CD14-positive monocyte (primary cell): ENCODE data around the gene NRXN3. TPM values are rescaled to one million over a fixed set of nuclear protein-coding genes. Genes with fewer than 3 reads are reported as not detected.

Experiments used
- DNase-seq, 3 donors: peaks; one replicate each; pipeline ENCODE4 v3.0.0-alpha.2; 2011 to 2022
- H2AFZ ChIP-seq: 2 replicates; pipeline ENCODE4 v1.6.0; 2012; ENCODE audit warnings: mild to moderate bottlenecking, low read depth, low read length, inconsistent platforms; ENCODE audit not compliant: insufficient read depth, poor library complexity, severe bottlenecking
- H3K27ac ChIP-seq, 2 donors: 1 replicate in 1 of 2; 2 replicates in 1 of 2; pipeline ENCODE4 v1.5.1; 2012 to 2013; ENCODE audit warnings: low read length in 2 of 2, control low read depth in 1 of 2, inconsistent platforms in 1 of 2, low read depth in 1 of 2, mild to moderate bottlenecking in 1 of 2
- H3K27me3 ChIP-seq, 2 donors: one replicate each; pipeline versions ENCODE4 v1.6.0 to v1.6.1; 2011 to 2013; ENCODE audit warnings: low read length in 2 of 2; ENCODE audit not compliant: control insufficient read depth in 2 of 2, insufficient read depth in 2 of 2
- H3K36me3 ChIP-seq, 2 donors: replicated peaks in 1 of 2; 1 replicate in 1 of 2; 2 replicates in 1 of 2; pipeline versions ENCODE4 v1.5.1 to v1.6.1; 2012 to 2013; ENCODE audit warnings: low read length in 2 of 2, control low read depth in 1 of 2, inconsistent platforms in 1 of 2, mild to moderate bottlenecking in 1 of 2; ENCODE audit not compliant: insufficient read depth in 2 of 2, control insufficient read depth in 1 of 2
- H3K4me1 ChIP-seq, 2 donors: 1 replicate in 1 of 2; 2 replicates in 1 of 2; pipeline versions ENCODE4 v1.5.1 to v1.6.1; 2012 to 2013; ENCODE audit warnings: low read length in 2 of 2, control low read depth in 1 of 2, inconsistent platforms in 1 of 2, mild to moderate bottlenecking in 1 of 2, moderate library complexity in 1 of 2; ENCODE audit not compliant: insufficient read depth in 2 of 2, control insufficient read depth in 1 of 2
- H3K4me2 ChIP-seq: replicated peaks from 2 replicates; pipeline ENCODE3; 2012; ENCODE audit warnings: low read length, moderate library complexity, mild to moderate bottlenecking; ENCODE audit not compliant: poor library complexity, severe bottlenecking; ENCODE audit errors: extremely low read depth
- H3K4me3 ChIP-seq, 3 experiments: fragments of 200-600 bp in 1 of 3; sonication (generic) in 1 of 3; replicated peaks in 1 of 3; 1 replicate in 2 of 3; 2 replicates in 1 of 3; pipeline ENCODE4 v1.5.1; 2011 to 2013; ENCODE audit warnings: low read length in 3 of 3, mild to moderate bottlenecking in 3 of 3, control low read depth in 2 of 3, low read depth in 2 of 3, inconsistent platforms in 1 of 3, moderate library complexity in 1 of 3
- H3K79me2 ChIP-seq: 2 replicates; pipeline ENCODE4 v1.6.0; 2012; ENCODE audit warnings: mild to moderate bottlenecking, control low read depth, inconsistent platforms, low read length, moderate library complexity; ENCODE audit not compliant: insufficient read depth
- H3K9ac ChIP-seq: 2 replicates; pipeline ENCODE4 v1.6.0; 2017; ENCODE audit warnings: low read length, mild to moderate bottlenecking; ENCODE audit not compliant: insufficient read depth, poor library complexity, severe bottlenecking
- H3K9me3 ChIP-seq, 2 donors: replicated peaks in 1 of 2; 1 replicate in 1 of 2; 2 replicates in 1 of 2; pipeline versions ENCODE4 v1.5.1 to v1.6.1; 2012 to 2013; ENCODE audit warnings: low read length in 2 of 2, control low read depth in 1 of 2; ENCODE audit not compliant: control insufficient read depth in 1 of 2, insufficient read depth in 1 of 2
- H4K20me1 ChIP-seq: 2 replicates; pipeline ENCODE4 v1.6.0; 2012; ENCODE audit warnings: mild to moderate bottlenecking, low read length, control low read depth, moderate library complexity; ENCODE audit not compliant: insufficient read depth
- H3K27ac Mint-ChIP-seq, 7 donors: one replicate each; pipeline ENCODE4 v1.8.0; 2020; ENCODE audit warnings: mild to moderate bottlenecking in 7 of 7, mixed read lengths in 7 of 7, moderate library complexity in 6 of 7, inconsistent platforms in 2 of 7
- H3K27me3 Mint-ChIP-seq, 3 donors: one replicate each; pipeline ENCODE4 v1.8.0; 2021 to 2022; ENCODE audit warnings: low read depth in 3 of 3, mild to moderate bottlenecking in 3 of 3, mixed read lengths in 3 of 3, moderate library complexity in 3 of 3, inconsistent platforms in 1 of 3
- H3K36me3 Mint-ChIP-seq, 2 donors: one replicate each; pipeline ENCODE4 v1.8.0; 2020; ENCODE audit warnings: mixed read lengths in 2 of 2, inconsistent platforms in 1 of 2, mild to moderate bottlenecking in 1 of 2
- H3K4me1 Mint-ChIP-seq: one replicate; pipeline ENCODE4 v1.8.0; 2020; ENCODE audit warnings: mild to moderate bottlenecking, mixed read lengths
- H3K4me3 Mint-ChIP-seq, 2 donors: one replicate each; pipeline ENCODE4 v1.8.0; 2020; ENCODE audit warnings: mild to moderate bottlenecking in 2 of 2, mixed read lengths in 2 of 2, moderate library complexity in 1 of 2
- H3K9me3 Mint-ChIP-seq, 7 donors: one replicate each; pipeline ENCODE4 v1.8.0; 2020 to 2022; ENCODE audit warnings: mixed read lengths in 7 of 7, mild to moderate bottlenecking in 6 of 7, moderate library complexity in 6 of 7, inconsistent platforms in 2 of 7
- CTCF ChIP-seq: fragments of 200-600 bp; IDR thresholded peaks from one replicate; pipeline ENCODE4 v1.8.0; 2022; ENCODE audit warnings: antibody characterized with exemption, mild to moderate bottlenecking
- WGBS: methylation state at CpG from one replicate; pipeline ENCODE4 v1.1.5; 2013; ENCODE audit warnings: missing lambda C conversion rate; ENCODE audit not compliant: insufficient coverage; 5-methylcytosine and 5-hydroxymethylcytosine counted together
- intact Hi-C, 2 donors: fragments of 100-400 bp; cut with micrococcal nuclease; formaldehyde crosslinking; loops; one replicate each; pipeline versions ENCODE4 v1.15.0 to v1.15.1; 2023
- polyA plus RNA-seq, 3 donors: library from polyadenylated mRNA; depleted of rRNA in 1 of 3; unstranded in 2 of 3; stranded (reverse) in 1 of 3; fragments of 300-500 nt in 2 of 3; fragments of >200 nt in 1 of 3; fragmentation: Illumina TruSeq in 2 of 3; gene quantifications; 1 replicate in 2 of 3; 2 replicates in 1 of 3; pipeline ENCODE4 v1.2.3, GENCODE V29; 2012 to 2021

Gene NRXN3
- polyA plus RNA-seq, 3 donors: not detected

GRCh38 chr14:78195431-78195830, 25.3 kb downstream of the NRXN3 start:
- Histone ChIP-seq H3K4me2 (no peak overlapping the region), H2AFZ (no peak overlapping the region), H3K79me2 (no peaks in the 10 kb centered on the region), H3K4me1 (no peaks in the 10 kb centered on the region), H4K20me1 (no peaks in the 10 kb centered on the region), H3K36me3 (no peaks in the 10 kb centered on the region), H3K9ac (no peak overlapping the region), H3K27ac (no peak overlapping the region), H3K27me3 (peaks cover 2 to 12% of the 10 kb centered on the region in 2 donors), H3K4me3 (no peak overlapping the region), H3K9me3 (peaks cover 0 to 3% of the 10 kb centered on the region in 2 donors)
- no peak overlapping the region for H3K4me3 Mint-ChIP-seq
- TF ChIP-seq CTCF: no peak
- intact Hi-C loops: no loop called here
- no peak for DNase-seq
- H3K27me3 Mint-ChIP-seq: peaks cover 17 to 38% (median 17%) of the 10 kb centered on the region in 3 donors
- peaks cover 0 to 16% (median 6%) of the 10 kb centered on the region in 7 donors for H3K9me3 Mint-ChIP-seq
- H3K4me1 Mint-ChIP-seq: no peaks in the 10 kb centered on the region
- no peak overlapping the region for H3K27ac Mint-ChIP-seq
- WGBS: 100% methylated on average over 1 of the region's 6 CpGs
- no peaks in the 10 kb centered on the region for H3K36me3 Mint-ChIP-seq

GRCh38 chr14:78196323-78196722, 26.1 kb downstream of the NRXN3 start:
- Histone ChIP-seq H3K4me1 (peaks cover 2 to 6% of the 10 kb centered on the region in 2 donors), H2AFZ (no peak overlapping the region), H3K27me3 (peaks cover 2 to 19% of the 10 kb centered on the region in 2 donors), H3K4me2 (no peak overlapping the region), H3K36me3 (no peaks in the 10 kb centered on the region), H3K4me3 (no peak overlapping the region), H3K9me3 (peaks cover 0 to 3% of the 10 kb centered on the region in 2 donors), H3K27ac (no peak overlapping the region), H4K20me1 (no peaks in the 10 kb centered on the region), H3K79me2 (no peaks in the 10 kb centered on the region), H3K9ac (no peak overlapping the region)
- TF ChIP-seq CTCF: no peak
- Mint-ChIP-seq H3K27me3 (peaks cover 19 to 39% (median 20%) of the 10 kb centered on the region in 3 donors), H3K4me3 (no peak overlapping the region), H3K9me3 (peaks cover 0 to 16% (median 6%) of the 10 kb centered on the region in 7 donors), H3K27ac (no peak overlapping the region), H3K36me3 (no peaks in the 10 kb centered on the region), H3K4me1 (peaks cover 7% of the 10 kb centered on the region)
- WGBS: no CpG with 5 or more reads among the region's 2 CpGs
- intact Hi-C loops: no loop called here
- DNase-seq: no peak
